Measurements from ENCODE around the gene ATG2B.

Gene ATG2B

GRCh38 chr14:96274122-96274521 lies 89.0 kb downstream of the ATG2B start:
- no peak for DNase-seq

GRCh38 chr14:96273629-96274028 lies 89.5 kb downstream of the ATG2B start:
- no peak for DNase-seq

- DNase-seq = no peak
Measured at GRCh38 chr14:96272777-96273473, 90.2 kb downstream of the ATG2B start.

- no peak for DNase-seq
Measured at GRCh38 chr14:96271421-96271762, 91.7 kb downstream of the ATG2B start.

GRCh38 chr14:96270565-96271420 lies 92.3 kb downstream of the ATG2B start:
- DNase-seq = no peak

GRCh38 chr14:96269359-96269710 lies 93.8 kb downstream of the ATG2B start:
- DNase-seq = no peak

GRCh38 chr14:96268431-96269358 lies 94.4 kb downstream of the ATG2B start:
- DNase-seq = no peak

- DNase-seq = no peak
Measured at GRCh38 chr14:96267916-96268315, 95.2 kb downstream of the ATG2B start.

- no peak for DNase-seq
Measured at GRCh38 chr14:96267336-96267735, 95.8 kb downstream of the ATG2B start.

GRCh38 chr14:96265383-96266095 lies 97.6 kb downstream of the ATG2B start:
- no peak for DNase-seq

GRCh38 chr14:96264853-96265252 lies 98.3 kb downstream of the ATG2B start:
- DNase-seq = no peak

- no peak for DNase-seq
Measured at GRCh38 chr14:96264200-96264553, 99.0 kb downstream of the ATG2B start.

- DNase-seq = no peak
Measured at GRCh38 chr14:96263347-96264199, 99.6 kb downstream of the ATG2B start.

GRCh38 chr14:96261772-96262655 lies 101.1 kb downstream of the ATG2B start:
- no peak for DNase-seq

GRCh38 chr14:96261053-96261452 lies 102.1 kb downstream of the ATG2B start:
- DNase-seq = no peak

GRCh38 chr14:96260341-96260821 lies 102.8 kb downstream of the ATG2B start:
- no peak for DNase-seq

GRCh38 chr14:96257900-96258299 lies 105.2 kb downstream of the ATG2B start:
- DNase-seq = no peak

GRCh38 chr14:96257056-96257455 lies 106.1 kb downstream of the ATG2B start:
- no peak for DNase-seq

GRCh38 chr14:96256407-96256806 lies 106.7 kb downstream of the ATG2B start:
- DNase-seq = no peak

All from anterior cingulate cortex (tissue), 58 donors.